Neural cell (in vitro differentiated cells): ENCODE results near the gene CAT.

Source experiments
- EZH2 ChIP-seq: fragments of 200-600, 300-800 bp; shearing (Covaris generic), sonication (generic); IDR thresholded peaks from 2 replicates; pipeline ENCODE4 v1.6.1; 2014; ENCODE audit warnings: antibody characterized with exemption, low read length, borderline replicate concordance, mild to moderate bottlenecking; ENCODE audit not compliant: insufficient read depth, poor library complexity, severe bottlenecking
- POLR2AphosphoS5 ChIP-seq: IDR thresholded peaks from 2 replicates; pipeline ENCODE4 v1.6.1; 2012
- REST ChIP-seq: IDR thresholded peaks from 2 replicates; pipeline ENCODE4 v1.6.1; 2012; ENCODE audit warnings: borderline replicate concordance
- SMC3 ChIP-seq: fragments of 450-650 bp; conservative IDR thresholded peaks from 2 replicates; pipeline ENCODE4 v1.6.1; 2014; ENCODE audit warnings: antibody characterized with exemption, mild to moderate bottlenecking, moderate library complexity; ENCODE audit not compliant: poor library complexity
- TAF1 ChIP-seq: IDR thresholded peaks from 2 replicates; pipeline ENCODE4 v1.6.1; 2012; ENCODE audit warnings: low read depth
- TF ChIP-seq, protein P1 (sequence below): fragments of 450-650 bp; IDR thresholded peaks from 2 replicates; pipeline ENCODE4 v1.5.1; 2014; ENCODE audit warnings: antibody characterized with exemption, mild to moderate bottlenecking, moderate library complexity; ENCODE audit not compliant: poor library complexity, severe bottlenecking

DNA sequence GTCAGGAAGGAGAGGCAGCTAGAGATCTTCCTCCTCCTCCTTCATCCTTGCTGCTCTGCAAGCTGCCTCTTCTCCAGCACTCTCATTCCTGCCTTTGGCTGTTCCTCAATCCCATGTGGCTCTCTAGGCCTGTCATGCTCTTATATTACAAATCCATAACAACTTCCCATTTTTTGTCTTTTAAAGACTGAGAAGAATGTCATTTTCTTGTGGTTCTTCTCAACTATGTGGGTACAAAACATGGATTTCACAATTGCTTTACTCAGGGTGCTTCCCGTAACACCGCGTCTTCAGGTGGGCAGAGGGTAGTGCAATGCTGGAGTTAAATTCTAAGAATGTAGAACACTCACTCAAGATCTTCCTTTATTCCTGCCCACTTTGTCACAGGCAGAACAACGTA lies 6.8 kb upstream of the CAT start:
- TF ChIP-seq TAF1 (no peak), REST (no peak), SMC3 (no peak), EZH2 (no peak), POLR2AphosphoS5 (no peak)
- TF ChIP-seq, protein P1, sequence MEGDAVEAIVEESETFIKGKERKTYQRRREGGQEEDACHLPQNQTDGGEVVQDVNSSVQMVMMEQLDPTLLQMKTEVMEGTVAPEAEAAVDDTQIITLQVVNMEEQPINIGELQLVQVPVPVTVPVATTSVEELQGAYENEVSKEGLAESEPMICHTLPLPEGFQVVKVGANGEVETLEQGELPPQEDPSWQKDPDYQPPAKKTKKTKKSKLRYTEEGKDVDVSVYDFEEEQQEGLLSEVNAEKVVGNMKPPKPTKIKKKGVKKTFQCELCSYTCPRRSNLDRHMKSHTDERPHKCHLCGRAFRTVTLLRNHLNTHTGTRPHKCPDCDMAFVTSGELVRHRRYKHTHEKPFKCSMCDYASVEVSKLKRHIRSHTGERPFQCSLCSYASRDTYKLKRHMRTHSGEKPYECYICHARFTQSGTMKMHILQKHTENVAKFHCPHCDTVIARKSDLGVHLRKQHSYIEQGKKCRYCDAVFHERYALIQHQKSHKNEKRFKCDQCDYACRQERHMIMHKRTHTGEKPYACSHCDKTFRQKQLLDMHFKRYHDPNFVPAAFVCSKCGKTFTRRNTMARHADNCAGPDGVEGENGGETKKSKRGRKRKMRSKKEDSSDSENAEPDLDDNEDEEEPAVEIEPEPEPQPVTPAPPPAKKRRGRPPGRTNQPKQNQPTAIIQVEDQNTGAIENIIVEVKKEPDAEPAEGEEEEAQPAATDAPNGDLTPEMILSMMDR, result no peak
